NB4 (cell line): ENCODE results near the gene RNF217.

Experiments
- MYC ChIP-seq: IDR thresholded peaks from 2 replicates; pipeline ENCODE4 v1.6.1; 2011; ENCODE audit warnings: low read depth, low read length
- POLR2A ChIP-seq: IDR thresholded peaks from 2 replicates; pipeline ENCODE4 v1.6.1; 2011; ENCODE audit warnings: mild to moderate bottlenecking; ENCODE audit not compliant: insufficient read length; ENCODE audit errors: extremely low read depth
- TF ChIP-seq, protein P1 (sequence below): IDR thresholded peaks from one replicate; pipeline ENCODE4 v1.5.1; 2012; ENCODE audit warnings: low read depth, low read length

DNA sequence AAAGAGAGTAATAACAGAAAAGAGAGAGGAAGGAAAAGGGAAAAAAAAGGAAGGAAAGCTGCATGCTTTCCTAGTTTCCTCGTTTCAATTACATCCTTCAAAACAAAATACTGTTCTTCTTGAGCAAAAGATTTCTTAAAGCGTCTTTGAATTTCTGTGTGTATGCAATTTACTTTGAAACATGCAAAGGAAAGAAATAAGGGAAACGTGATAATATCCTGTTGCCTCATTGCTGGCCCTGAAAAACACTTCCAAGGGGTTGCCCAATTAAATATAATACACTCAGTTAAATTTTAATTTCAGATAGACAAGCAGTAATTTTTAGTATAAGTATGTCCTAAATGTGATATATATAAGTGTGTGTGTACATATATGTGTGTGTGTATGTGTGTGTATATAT is 140.2 kb downstream of the RNF217 start:
- TF ChIP-seq, protein P1, sequence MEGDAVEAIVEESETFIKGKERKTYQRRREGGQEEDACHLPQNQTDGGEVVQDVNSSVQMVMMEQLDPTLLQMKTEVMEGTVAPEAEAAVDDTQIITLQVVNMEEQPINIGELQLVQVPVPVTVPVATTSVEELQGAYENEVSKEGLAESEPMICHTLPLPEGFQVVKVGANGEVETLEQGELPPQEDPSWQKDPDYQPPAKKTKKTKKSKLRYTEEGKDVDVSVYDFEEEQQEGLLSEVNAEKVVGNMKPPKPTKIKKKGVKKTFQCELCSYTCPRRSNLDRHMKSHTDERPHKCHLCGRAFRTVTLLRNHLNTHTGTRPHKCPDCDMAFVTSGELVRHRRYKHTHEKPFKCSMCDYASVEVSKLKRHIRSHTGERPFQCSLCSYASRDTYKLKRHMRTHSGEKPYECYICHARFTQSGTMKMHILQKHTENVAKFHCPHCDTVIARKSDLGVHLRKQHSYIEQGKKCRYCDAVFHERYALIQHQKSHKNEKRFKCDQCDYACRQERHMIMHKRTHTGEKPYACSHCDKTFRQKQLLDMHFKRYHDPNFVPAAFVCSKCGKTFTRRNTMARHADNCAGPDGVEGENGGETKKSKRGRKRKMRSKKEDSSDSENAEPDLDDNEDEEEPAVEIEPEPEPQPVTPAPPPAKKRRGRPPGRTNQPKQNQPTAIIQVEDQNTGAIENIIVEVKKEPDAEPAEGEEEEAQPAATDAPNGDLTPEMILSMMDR, result no peak
- no peak for TF ChIP-seq POLR2A
- TF ChIP-seq MYC, result no peak
